Esophagus squamous epithelium (tissue), 5 donors: ENCODE results near the gene TRMT2A. TPM values are rescaled to one million over a fixed set of nuclear protein-coding genes. Genes with fewer than 3 reads are reported as not detected.

Source experiments
- DNase-seq: peaks from one replicate; lab custom pipeline; 2025; lab: John Stamatoyannopoulos, UW
- H3K27ac ChIP-seq, 4 donors: fragments of 200-600 bp; sonication (generic); one replicate each; pipeline ENCODE4 v1.5.1; 2016 to 2019; ENCODE audit warnings: mild to moderate bottlenecking in 1 of 4
- H3K27me3 ChIP-seq, 4 donors: fragments of 200-600 bp; sonication (generic); 1 replicate in 3 of 4; 2 replicates in 1 of 4; pipeline versions ENCODE4 v1.5.1 to v1.6.0; 2017 to 2021; ENCODE audit warnings: antibody characterized with exemption in 1 of 4
- H3K36me3 ChIP-seq, 3 donors: fragments of 200-600 bp; sonication (generic); one replicate each; pipeline ENCODE4 v1.5.1; 2016 to 2019
- H3K4me1 ChIP-seq, 3 donors: fragments of 200-600 bp; sonication (generic); one replicate each; pipeline ENCODE4 v1.5.1; 2017 to 2019
- H3K4me3 ChIP-seq, 4 donors: fragments of 200-600 bp; sonication (generic); 1 replicate in 3 of 4; 2 replicates in 1 of 4; pipeline ENCODE4 v1.5.1; 2016 to 2019; ENCODE audit warnings: mild to moderate bottlenecking in 2 of 4, moderate library complexity in 1 of 4
- H3K9me3 ChIP-seq, 3 donors: fragments of 200-600 bp; sonication (generic); one replicate each; pipeline ENCODE4 v1.5.1; 2016 to 2019
- CTCF ChIP-seq, 6 experiments: fragments of 450-650 bp in 4 of 6; fragments of 200-600 bp in 2 of 6; sonication (generic) in 2 of 6; IDR thresholded peaks; one replicate each; pipeline ENCODE4 v1.5.1; 2016 to 2019; ENCODE audit warnings: antibody characterized with exemption in 6 of 6, mild to moderate bottlenecking in 4 of 6, moderate library complexity in 4 of 6
- POLR2A ChIP-seq, 4 donors: fragments of 450-650 bp; IDR thresholded peaks; one replicate each; pipeline ENCODE4 v1.6.1; 2017; ENCODE audit warnings: antibody characterized with exemption in 4 of 4, mild to moderate bottlenecking in 4 of 4, moderate library complexity in 3 of 4
- WGBS, 2 donors: methylation state at CpG; one replicate each; pipeline ENCODE4 v1.1.5; 2018; 5-methylcytosine and 5-hydroxymethylcytosine counted together
- intact Hi-C: fragments of 100-400 bp; cut with DNase I; formaldehyde crosslinking; loops from one replicate; pipeline ENCODE4 v1.15.0; 2022
- total RNA-seq, 4 donors: library from RNA; depleted of rRNA; stranded (reverse); fragments of >200 nt; gene quantifications; one replicate each; pipeline ENCODE4 v1.1.0, GENCODE V29; 2016
- donor health status: DM: yes; HTN: yes; CAD: no.

The TRMT2A gene
- 10 to 100 TPM; 30.9 to 58.6 (median 41.3) TPM for total RNA-seq

- intact Hi-C loops: loop anchor here (10.0 kb wide), 2 partner anchors 92 to 142 kb away; partner anchors contain the start of gene TANGO2
- WGBS, 2 donors: 3% methylated on average over 14 of the region's 88 CpGs; no CpG with 5 or more reads in 1 of the 2 donors
- Histone ChIP-seq H3K27ac (peak within 1 kb of the TSS; percentile 89 to 93 (median 92)), H3K27me3 (no peaks in the 10 kb centered on the region), H3K4me3 (peak within 1 kb of the TSS; percentile 77 to 90 (median 85)), H3K36me3 (peaks cover 14 to 71% (median 15%) of the 10 kb centered on the region in 3 donors), H3K9me3 (no peaks in the 10 kb centered on the region), H3K4me1 (peaks cover 30 to 77% (median 30%) of the 10 kb centered on the region in 3 donors)
- peak in 2 of 6 experiments; percentile 17 to 53 for TF ChIP-seq CTCF (IDR thresholded peaks at IDR 0.05)
- TF ChIP-seq POLR2A (IDR thresholded peaks at IDR 0.05): peak in 3 of 4 donors; percentile 39 to 66 (median 60)
- peak; percentile 93 for DNase-seq
Measured at GRCh38 chr22:20116951-20117632, at the start of gene TRMT2A. TSS of gene TRMT2A (minus strand) at chr22:20117226. CDS start at chr22:20116906, 320 bp downstream.

GRCh38 chr22:20166703-20167102 is 49.7 kb upstream of the TRMT2A start:
- no peak for TF ChIP-seq CTCF (IDR thresholded peaks at IDR 0.05)
- H3K4me1 ChIP-seq: no peaks in the 10 kb centered on the region
- no peaks in the 10 kb centered on the region for H3K36me3 ChIP-seq
- H3K27ac ChIP-seq: no peak overlapping the region
- peaks cover 0 to 17% (median 0%) of the 10 kb centered on the region in 4 donors for H3K27me3 ChIP-seq
- WGBS, 2 donors: 83 to 86% methylated on average over 5 to 8 of the region's 9 CpGs
- DNase-seq: no peak
- H3K9me3 ChIP-seq: no peaks in the 10 kb centered on the region
- no peak overlapping the region for H3K4me3 ChIP-seq
- intact Hi-C loops: loop anchor here (10.0 kb wide), 1 partner anchor 58 kb away; no protein-coding TSS in a partner anchor

GRCh38 chr22:20165913-20166312 is 48.9 kb upstream of the TRMT2A start:
- DNase-seq: no peak
- WGBS, 2 donors: 65 to 74% methylated on average over 4 to 6 of the region's 7 CpGs
- no peak for TF ChIP-seq POLR2A (IDR thresholded peaks at IDR 0.05)
- no peak for TF ChIP-seq CTCF (IDR thresholded peaks at IDR 0.05)
- Histone ChIP-seq H3K9me3 (no peaks in the 10 kb centered on the region), H3K36me3 (no peaks in the 10 kb centered on the region), H3K27me3 (peaks cover 0 to 21% (median 0%) of the 10 kb centered on the region in 4 donors), H3K27ac (no peak overlapping the region), H3K4me3 (no peak overlapping the region), H3K4me1 (no peaks in the 10 kb centered on the region)
- intact Hi-C loops: loop anchor here (10.0 kb wide), 1 partner anchor 59 kb away; no protein-coding TSS in a partner anchor

- Histone ChIP-seq H3K27ac (no peak overlapping the region), H3K9me3 (no peaks in the 10 kb centered on the region), H3K36me3 (no peaks in the 10 kb centered on the region), H3K4me1 (no peaks in the 10 kb centered on the region), H3K27me3 (peaks cover 0 to 17% (median 0%) of the 10 kb centered on the region in 4 donors), H3K4me3 (no peak overlapping the region)
- no peak for TF ChIP-seq POLR2A (IDR thresholded peaks at IDR 0.05)
- TF ChIP-seq CTCF (IDR thresholded peaks at IDR 0.05): no peak
- DNase-seq: no peak
- intact Hi-C loops: loop anchor here (10.0 kb wide), 1 partner anchor 59 kb away; no protein-coding TSS in a partner anchor
- 90 to 100% methylated on average over 2 to 3 of the region's 12 CpGs for WGBS, 2 donors
Measured at GRCh38 chr22:20165421-20165820, 48.4 kb upstream of the TRMT2A start.

- no peak for TF ChIP-seq CTCF (IDR thresholded peaks at IDR 0.05)
- no peak for TF ChIP-seq POLR2A (IDR thresholded peaks at IDR 0.05)
- Histone ChIP-seq H3K4me3 (no peak overlapping the region), H3K4me1 (no peaks in the 10 kb centered on the region), H3K27ac (no peak overlapping the region), H3K9me3 (no peaks in the 10 kb centered on the region), H3K27me3 (peaks cover 0 to 15% (median 0%) of the 10 kb centered on the region in 4 donors), H3K36me3 (no peaks in the 10 kb centered on the region)
- no peak for DNase-seq
- intact Hi-C loops: loop anchor here (10.0 kb wide), 1 partner anchor 60 kb away; no protein-coding TSS in a partner anchor
- WGBS, 2 donors: 77% methylated on average over 9 of the region's 11 CpGs; no CpG with 5 or more reads in 1 of the 2 donors
Measured at GRCh38 chr22:20164863-20165262, 47.8 kb upstream of the TRMT2A start.
